KMS-11 (cell line): ENCODE measurements around the gene DPP10.

Source experiments
- H2AFZ ChIP-seq: fragments of 200-600 bp; sonication (generic); 2 replicates; pipeline ENCODE4 v1.6.1; 2016; ENCODE audit warnings: antibody characterized with exemption, mixed run types, low read depth
- H3K27ac ChIP-seq: fragments of 200-600 bp; sonication (generic); 2 replicates; pipeline ENCODE4 v1.6.1; 2016; ENCODE audit warnings: mild to moderate bottlenecking, mixed run types
- H3K27me3 ChIP-seq: fragments of 200-600 bp; sonication (generic); 2 replicates; pipeline ENCODE4 v1.6.1; 2017; ENCODE audit warnings: mild to moderate bottlenecking, low read depth, mixed run types, moderate library complexity; ENCODE audit not compliant: insufficient read depth
- H3K36me3 ChIP-seq: fragments of 200-600 bp; sonication (generic); 2 replicates; pipeline ENCODE4 v1.6.1; 2017; ENCODE audit warnings: mild to moderate bottlenecking, mixed run types; ENCODE audit not compliant: insufficient read depth
- H3K4me1 ChIP-seq: fragments of 200-600 bp; sonication (generic); 2 replicates; pipeline ENCODE4 v1.6.1; 2016; ENCODE audit warnings: mild to moderate bottlenecking, low read depth, mixed run types; ENCODE audit not compliant: poor library complexity, severe bottlenecking
- H3K4me2 ChIP-seq: fragments of 200-600 bp; sonication (generic); 2 replicates; pipeline ENCODE4 v1.7.0; 2016; ENCODE audit warnings: mild to moderate bottlenecking, mixed run types
- H3K4me3 ChIP-seq: fragments of 200-600 bp; sonication (generic); IDR thresholded peaks from 2 replicates; pipeline ENCODE4 v1.6.1; 2017; ENCODE audit warnings: low read depth, low read length, mixed read lengths; ENCODE audit not compliant: insufficient read depth
- H3K79me2 ChIP-seq: fragments of 200-600 bp; sonication (generic); 2 replicates; pipeline ENCODE4 v1.6.1; 2016; ENCODE audit warnings: low read depth, mixed run types; ENCODE audit not compliant: insufficient read depth
- H3K9ac ChIP-seq: fragments of 200-600 bp; sonication (generic); 2 replicates; pipeline ENCODE4 v1.6.1; 2016; ENCODE audit warnings: mild to moderate bottlenecking, mixed run types
- H4K20me1 ChIP-seq: fragments of 200-600 bp; sonication (generic); 2 replicates; pipeline ENCODE4 v1.6.1; 2016; ENCODE audit warnings: mild to moderate bottlenecking, mixed run types; ENCODE audit not compliant: insufficient read depth
- CTCF ChIP-seq: fragments of 200-600 bp; sonication (generic); conservative IDR thresholded peaks from 2 replicates; pipeline ENCODE4 v1.6.1; 2017; ENCODE audit warnings: low read depth, mild to moderate bottlenecking, antibody characterized with exemption, low read length, moderate library complexity, mixed read lengths

DPP10 gene

GRCh38 chr2:114752425-114752824 lies 310.0 kb downstream of the DPP10 start:
- H3K79me2 ChIP-seq, result no peaks in the 10 kb centered on the region
- no peaks in the 10 kb centered on the region for H3K4me1 ChIP-seq
- H3K27ac ChIP-seq, result no peak overlapping the region
- H4K20me1 ChIP-seq, result no peaks in the 10 kb centered on the region
- TF ChIP-seq CTCF, result no peak
- H3K4me3 ChIP-seq, result no peak overlapping the region
- no peak overlapping the region for H2AFZ ChIP-seq
- H3K4me2 ChIP-seq, result no peak overlapping the region
- no peak overlapping the region for H3K9ac ChIP-seq
- H3K27me3 ChIP-seq, result no peaks in the 10 kb centered on the region
- H3K36me3 ChIP-seq, result no peaks in the 10 kb centered on the region

GRCh38 chr2:114753145-114753544 lies 310.7 kb downstream of the DPP10 start:
- Histone ChIP-seq H3K9ac (no peak overlapping the region), H3K4me2 (no peak overlapping the region), H3K27me3 (no peaks in the 10 kb centered on the region), H2AFZ (no peak overlapping the region), H3K4me1 (no peaks in the 10 kb centered on the region), H3K27ac (no peak overlapping the region), H4K20me1 (no peaks in the 10 kb centered on the region), H3K36me3 (no peaks in the 10 kb centered on the region), H3K79me2 (no peaks in the 10 kb centered on the region), H3K4me3 (no peak overlapping the region)
- no peak for TF ChIP-seq CTCF

- H3K4me1 ChIP-seq, result no peaks in the 10 kb centered on the region
- no peak overlapping the region for H3K4me3 ChIP-seq
- H3K4me2 ChIP-seq, result no peak overlapping the region
- H3K9ac ChIP-seq, result no peak overlapping the region
- H3K27me3 ChIP-seq, result no peaks in the 10 kb centered on the region
- no peaks in the 10 kb centered on the region for H4K20me1 ChIP-seq
- no peak overlapping the region for H2AFZ ChIP-seq
- no peak for TF ChIP-seq CTCF
- H3K79me2 ChIP-seq, result no peaks in the 10 kb centered on the region
- no peaks in the 10 kb centered on the region for H3K36me3 ChIP-seq
- no peak overlapping the region for H3K27ac ChIP-seq
These were observed 312.6 kb downstream of the DPP10 start for GRCh38 chr2:114754907-114755563.

- H3K9ac ChIP-seq, result no peak overlapping the region
- no peaks in the 10 kb centered on the region for H3K79me2 ChIP-seq
These were observed 319.9 kb downstream of the DPP10 start for GRCh38 chr2:114762376-114762775.

More at GRCh38 chr2:114762376-114762775, 319.9 kb downstream of the DPP10 start:
- Histone ChIP-seq H3K4me2 (no peak overlapping the region), H3K27ac (no peak overlapping the region), H4K20me1 (no peaks in the 10 kb centered on the region), H3K36me3 (no peaks in the 10 kb centered on the region), H2AFZ (no peak overlapping the region), H3K4me3 (no peak overlapping the region), H3K27me3 (no peaks in the 10 kb centered on the region), H3K4me1 (no peaks in the 10 kb centered on the region)
- TF ChIP-seq CTCF, result no peak
